Activated CD4-positive, alpha-beta T cell treated with anti-CD3 and anti-CD28 coated beads, Interleukin-2, amount 50 U/mL, for 4 hours (primary cell): ENCODE data around the gene FKBP10.

ENCODE experiments used
- DNase-seq, 2 experiments: peaks; one replicate each; pipeline ENCODE4 v3.0.0-alpha.2; 2020

FKBP10 gene

DNA sequence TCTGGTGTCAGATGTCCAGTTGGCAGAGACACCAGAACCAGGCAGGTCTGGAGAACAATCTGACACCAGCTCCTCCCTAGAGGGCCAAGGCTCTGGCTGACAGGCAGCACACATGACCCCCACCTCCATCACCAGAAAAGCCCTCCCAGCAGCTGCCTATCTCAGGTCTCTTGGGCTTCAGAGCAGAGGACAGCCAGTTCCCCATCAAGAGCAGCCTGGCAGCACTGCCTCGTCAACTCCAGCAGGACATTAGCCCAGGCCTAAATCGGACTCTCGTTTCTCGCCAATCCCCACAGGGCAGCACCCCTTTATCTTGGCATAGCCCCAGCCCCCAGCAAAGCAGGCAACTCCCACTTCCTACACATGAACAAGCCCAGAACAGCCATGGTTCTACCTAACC is 30.7 kb upstream of the FKBP10 start:
- DNase-seq: no peak

DNA sequence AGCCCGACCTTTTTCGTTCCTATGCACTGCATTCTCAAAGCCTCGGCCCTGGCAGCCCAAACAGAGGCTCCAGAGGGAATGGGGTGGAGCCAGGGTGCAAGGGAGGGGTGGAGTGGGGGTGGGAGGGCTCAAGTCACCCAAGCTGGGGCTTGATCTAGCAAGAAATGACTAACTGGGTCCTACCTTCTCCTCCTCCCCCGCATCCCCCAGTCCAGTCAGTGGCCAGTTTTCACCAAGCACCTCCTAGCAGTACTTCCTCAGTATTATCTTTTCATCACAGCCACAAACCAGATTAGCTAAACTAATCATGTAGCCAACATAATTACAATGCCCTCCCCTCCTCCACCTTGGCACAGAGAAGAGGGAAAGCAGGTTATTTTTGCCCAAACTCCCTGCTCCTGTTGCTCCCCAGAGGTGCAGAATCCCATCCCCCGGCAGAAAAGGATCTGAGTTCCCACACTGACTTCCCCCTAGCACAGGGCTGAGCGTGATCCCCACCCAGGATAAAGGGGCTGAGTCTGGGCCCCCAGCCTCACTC is 28.5 kb upstream of the FKBP10 start:
- no peak for DNase-seq

GRCh38 chr17:41785091-41785858 is 27.5 kb upstream of the FKBP10 start:
- no peak for DNase-seq

- DNase-seq: no peak
Observed at GRCh38 chr17:41785859-41786226, 27.0 kb upstream of the FKBP10 start.

DNA sequence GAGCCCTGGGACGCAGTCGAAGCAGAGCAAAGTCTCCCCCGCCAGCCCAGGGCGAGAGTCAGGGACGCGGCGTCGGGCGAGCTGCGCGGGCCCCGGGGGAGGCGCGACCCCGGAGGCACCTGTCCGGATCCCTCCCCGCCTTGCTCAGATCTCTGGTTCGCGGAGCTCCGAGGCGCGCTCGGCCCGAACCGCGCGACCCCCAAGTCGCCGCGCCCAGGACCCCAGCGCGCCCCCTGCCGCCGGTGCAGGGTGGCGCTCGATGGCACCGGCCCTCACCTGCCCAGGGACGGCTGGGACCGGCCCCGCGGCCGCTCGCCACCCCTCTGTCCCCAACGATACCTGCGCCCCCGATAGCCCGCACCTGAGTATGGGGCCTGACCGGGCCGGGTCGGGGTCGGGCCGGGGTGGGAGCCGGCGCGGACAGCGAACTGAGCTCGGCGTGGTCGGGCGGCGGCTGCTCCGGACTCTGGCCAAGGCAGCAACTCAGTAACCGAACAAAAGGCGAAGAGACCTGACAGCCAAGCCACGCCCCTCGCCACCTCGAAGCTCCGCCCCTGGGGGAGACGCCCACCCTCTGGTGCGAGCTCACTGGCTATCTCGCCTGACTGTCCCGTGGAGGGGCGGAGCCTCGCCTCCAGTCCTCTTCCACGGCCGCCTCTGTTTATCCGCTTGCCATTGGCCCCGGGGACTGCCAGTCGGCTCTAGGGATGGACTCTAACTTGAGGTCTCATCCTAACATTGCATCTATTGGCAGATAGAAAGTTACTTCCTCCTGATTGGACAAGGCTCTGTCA is 26.4 kb upstream of the FKBP10 start, which contains the start of gene JUP:
TSS of gene JUP (minus strand) at position 485 of the 794 bp plus-strand sequence. CDS start 14,857 bp downstream, outside the sequence.
- peak; percentile 86 for DNase-seq

- no peak for DNase-seq
Observed at GRCh38 chr17:41787021-41787418, 25.8 kb upstream of the FKBP10 start.

DNA sequence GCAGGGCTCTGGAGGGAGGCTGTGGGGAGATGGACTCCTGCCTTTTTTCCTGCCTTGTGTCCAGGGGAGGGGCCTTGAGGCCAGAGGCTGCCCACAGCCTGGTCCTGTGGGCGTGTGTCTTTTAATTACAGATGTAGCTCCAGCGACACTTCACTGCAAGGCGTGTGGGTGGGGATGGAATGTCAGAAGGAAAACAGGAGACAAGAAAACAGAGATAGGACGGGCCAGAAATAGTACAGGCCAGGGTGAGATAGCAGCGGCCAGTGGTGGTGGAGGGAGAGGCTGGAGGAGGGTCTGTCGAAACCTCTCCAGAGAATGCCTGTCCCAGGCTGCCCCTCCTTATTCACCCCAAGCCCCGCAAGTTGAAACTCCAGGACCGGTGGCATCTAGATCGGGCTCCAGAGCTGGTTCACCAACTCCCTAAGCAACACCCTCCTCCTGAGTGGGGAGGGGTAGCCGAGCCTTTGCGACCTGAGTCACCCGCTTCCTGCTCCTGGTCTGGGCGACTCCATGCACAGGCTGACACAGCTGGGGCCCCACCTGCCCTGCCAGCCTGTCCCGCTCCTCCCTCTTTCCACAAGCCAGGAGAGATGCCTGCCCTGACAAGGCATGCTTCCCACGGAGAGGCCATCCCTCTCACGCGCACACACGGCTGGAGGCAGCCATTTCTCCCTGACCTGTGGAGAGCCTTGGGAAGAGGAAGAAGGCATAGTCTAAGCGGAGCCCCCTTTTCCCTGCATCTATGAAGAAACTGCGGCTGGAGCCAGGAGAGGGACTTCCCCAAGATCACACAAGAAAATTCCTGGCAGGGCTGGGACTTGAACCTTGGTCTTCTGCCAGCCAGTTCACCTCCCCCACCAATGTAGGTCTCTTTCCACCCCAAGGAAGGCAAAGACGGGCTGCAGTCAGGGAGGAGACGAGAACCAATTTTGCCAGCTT is 19.7 kb upstream of the FKBP10 start:
- DNase-seq: no peak

DNA sequence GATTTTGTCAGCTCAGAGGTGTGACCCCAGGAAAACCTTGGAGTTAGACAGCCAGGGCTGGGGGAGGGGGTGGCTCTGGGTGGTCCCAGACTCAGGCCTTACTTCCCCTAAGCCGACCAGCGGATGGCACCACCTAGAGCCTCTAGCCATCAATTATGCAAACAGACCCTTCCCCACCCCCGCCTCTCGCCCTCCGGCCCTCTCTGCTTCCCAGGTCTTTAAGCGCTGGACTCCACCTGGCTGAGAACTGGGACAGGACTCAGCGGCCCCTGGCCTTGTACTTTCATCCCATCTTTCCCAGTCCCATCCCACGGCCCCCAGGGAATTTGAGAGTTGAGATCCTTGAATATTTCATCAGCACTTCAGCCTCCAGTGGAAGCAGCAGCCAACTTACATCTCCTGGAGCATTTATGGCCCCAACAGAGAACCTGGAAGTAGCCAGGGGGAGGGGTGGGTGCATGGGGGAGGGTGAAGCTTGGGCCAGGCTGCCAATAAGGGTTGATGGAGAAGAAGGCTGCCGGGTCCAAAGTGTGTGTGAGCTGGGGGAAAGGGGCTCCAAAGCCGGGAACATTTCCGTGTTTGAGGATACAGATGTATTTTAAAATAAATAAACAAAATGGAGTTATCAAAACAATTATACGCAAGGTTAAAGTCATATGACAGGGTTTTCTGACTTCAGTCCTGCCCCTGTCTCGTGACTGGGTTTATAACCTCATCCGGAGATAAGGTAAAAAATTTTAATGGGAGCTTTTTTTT is 18.8 kb upstream of the FKBP10 start:
- no peak for DNase-seq

GRCh38 chr17:41794540-41794975 is 18.2 kb upstream of the FKBP10 start:
- no peak for DNase-seq

DNA sequence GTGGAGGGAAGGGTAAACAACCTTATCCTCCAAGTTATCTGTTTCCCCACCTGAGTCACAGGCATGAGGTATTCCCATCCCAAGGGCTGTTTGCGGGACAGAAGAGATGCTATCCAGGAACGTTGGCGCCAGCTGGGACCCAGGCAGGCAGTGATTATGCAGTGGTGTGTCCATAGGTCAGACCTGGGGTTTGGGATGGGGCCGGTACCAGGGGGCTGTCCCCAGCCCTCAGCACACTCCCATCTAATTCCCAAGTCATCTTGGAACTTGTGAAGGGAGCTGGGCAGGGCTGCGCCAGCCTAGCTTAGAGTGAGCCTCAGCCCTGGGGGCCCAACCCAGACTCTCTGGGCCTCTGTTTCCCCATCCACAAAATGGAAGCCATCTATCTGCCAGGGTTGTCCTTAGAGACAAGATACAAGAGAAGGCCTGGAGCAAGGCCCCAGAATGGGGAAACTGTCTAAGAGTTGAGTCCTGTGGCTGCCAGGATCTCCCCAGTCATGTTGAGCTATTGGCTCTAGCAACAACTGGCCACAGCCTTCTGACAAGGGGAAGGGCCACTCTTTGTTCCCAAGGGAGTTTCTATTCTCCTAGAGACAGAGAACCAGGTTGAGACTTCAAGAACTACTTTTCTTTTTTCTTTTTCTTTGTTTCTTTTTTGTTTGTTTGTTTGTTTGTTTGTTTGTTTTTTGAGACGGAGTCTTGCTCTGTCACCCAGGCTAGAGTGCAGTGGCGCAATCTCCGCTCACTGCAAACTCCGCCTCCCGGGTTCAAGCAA is 16.5 kb upstream of the FKBP10 start:
- DNase-seq: no peak

DNA sequence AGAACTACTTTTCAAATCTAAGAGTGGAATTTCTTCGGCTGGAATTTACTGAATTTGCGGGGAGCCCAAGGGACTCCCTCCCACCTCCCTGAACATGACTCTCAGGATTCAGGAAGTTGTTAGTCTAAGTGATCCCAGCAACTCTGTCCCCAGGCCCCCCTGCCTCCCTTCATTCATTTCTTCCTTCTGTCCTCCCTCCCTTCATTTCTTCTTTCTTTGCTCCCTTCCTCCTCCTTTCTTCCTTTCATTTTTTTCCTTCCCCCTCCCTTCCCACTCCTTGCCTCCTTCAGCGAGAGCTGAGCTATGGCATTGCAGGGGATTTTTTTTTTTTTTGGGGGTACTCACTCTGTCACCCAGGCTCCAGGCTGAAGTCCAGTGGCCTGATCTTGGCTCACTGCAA is 15.4 kb upstream of the FKBP10 start:
- no peak for DNase-seq

GRCh38 chr17:41799366-41799765 is 13.4 kb upstream of the FKBP10 start:
- DNase-seq: no peak

- DNase-seq: no peak
Observed at GRCh38 chr17:41800601-41801373, 12.0 kb upstream of the FKBP10 start.

DNA sequence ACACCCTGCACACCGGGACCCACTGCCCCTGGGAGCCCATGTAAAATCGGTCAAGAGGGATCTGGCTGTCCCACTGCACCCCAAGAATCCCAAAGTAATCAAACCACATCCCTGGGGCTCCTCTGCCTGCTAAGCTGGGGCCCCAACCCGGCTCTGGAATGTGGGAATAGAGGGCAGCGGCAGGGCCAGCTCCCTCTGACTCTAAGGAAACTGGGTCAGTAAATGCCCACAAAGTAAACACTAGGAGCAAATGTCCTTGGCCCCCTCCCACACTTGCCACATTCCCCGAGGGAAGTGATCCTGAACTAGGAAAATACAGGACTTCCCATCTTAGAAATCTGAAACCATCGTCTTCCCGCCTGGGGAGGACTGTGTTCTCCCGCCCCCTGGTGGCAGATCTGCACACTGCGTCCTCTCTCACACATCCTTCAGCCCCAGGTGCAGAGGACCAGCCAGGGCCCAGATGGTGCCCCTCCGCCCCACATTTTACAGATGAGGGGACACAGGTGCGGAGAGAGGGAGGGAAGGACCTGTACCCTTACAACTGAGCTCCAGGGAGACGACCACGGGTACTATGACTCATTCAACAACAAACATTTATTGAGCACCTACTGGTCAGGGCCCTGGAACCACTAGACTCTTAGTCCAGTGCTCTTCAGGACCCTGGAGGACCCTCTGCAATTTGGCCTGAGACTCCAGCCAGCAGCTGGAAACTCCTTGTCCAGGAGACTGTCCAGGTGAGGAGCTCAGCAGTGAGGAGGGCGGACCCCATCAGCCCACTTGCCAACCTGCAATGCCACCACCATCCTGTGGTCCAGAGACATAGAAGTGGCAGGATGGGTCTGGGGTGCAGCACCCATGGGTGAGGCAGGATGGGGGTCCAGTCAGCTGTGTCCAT is 11.2 kb upstream of the FKBP10 start:
- peak; percentile 71 to 73 for DNase-seq

DNA sequence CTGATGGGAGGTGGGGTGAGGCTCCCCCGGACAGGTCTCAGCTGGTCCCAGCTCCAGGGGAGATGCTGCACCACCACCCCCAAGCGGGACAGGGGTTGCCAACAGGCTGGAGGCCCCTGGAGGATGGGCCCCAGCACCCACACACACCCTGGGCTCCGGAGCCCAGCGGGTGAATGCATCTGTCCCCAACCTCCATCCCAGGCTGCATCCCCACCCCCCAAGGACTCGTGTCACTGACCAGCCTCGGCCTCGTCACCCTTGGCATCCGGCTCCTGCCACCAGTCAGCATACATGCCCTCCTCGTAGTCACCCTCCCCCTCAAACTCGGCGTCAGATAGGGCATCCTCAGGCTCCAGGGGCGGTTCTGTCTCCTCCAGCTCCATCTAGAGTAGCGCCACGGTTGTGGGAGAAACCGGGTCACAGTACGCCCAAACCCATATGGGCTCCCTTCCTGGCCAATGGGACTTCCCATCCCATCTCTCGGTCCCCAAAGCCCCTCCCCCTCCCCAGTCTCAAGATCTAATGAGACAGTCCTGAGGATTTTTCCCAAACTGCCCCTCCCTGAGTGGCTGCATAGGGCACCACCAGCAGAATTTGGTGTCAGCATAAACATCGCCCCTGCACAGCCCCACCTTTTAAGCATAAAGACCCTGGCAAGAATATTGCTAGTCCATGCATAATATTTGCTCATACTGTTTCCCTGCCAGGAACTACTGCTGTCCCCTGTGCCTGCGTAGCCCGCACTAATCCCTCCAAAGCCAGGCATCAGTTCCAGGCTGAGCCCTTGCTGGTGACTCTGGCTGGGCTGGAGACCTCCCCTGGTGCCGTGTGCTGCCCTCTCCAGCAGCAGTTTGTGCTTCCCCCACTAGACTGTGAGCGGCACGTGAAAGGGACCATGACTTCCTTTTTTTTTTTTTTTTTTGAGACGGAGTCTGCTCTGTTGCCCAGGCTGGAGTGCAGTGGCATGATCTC is 9.5 kb upstream of the FKBP10 start:
- DNase-seq: no peak

DNA sequence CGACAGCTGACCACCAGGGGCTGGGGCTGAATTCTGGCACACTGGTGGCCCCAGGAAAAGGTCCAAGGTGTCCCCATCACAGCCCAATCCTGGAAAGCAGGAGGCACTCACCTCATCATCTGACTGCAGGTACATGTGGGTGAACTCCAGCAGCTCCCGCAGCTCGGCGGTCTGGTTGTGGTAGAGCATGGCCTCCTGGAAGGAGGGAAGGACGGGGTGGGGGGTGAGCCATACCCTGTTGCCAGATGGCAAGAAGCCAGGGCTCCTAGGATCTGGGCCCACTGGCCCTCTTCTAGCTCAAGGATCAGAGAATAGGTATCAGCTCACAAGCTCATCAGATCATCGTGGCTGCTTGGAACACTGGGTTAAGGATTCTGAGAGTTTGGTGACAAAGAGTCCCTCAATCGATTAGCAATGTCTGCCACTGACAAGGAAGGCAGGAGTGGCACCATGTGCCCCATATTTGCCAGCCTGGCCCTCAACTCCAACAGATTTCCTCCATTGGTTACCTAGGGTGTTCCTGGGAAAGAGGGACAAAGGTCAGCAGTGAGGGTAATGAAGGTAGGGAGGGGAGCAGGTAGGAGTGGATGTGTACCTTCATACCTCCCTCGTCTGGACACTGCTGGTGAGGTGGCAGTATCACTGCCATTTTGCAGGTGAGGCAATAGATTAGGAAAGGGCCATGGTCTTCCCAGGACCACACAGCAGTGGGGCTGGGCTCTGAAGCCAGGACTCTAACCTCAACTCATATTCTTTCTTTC is 5.9 kb upstream of the FKBP10 start:
- DNase-seq: no peak
